ENCODE measurements around the gene DUSP1.

Gene DUSP1

DNA sequence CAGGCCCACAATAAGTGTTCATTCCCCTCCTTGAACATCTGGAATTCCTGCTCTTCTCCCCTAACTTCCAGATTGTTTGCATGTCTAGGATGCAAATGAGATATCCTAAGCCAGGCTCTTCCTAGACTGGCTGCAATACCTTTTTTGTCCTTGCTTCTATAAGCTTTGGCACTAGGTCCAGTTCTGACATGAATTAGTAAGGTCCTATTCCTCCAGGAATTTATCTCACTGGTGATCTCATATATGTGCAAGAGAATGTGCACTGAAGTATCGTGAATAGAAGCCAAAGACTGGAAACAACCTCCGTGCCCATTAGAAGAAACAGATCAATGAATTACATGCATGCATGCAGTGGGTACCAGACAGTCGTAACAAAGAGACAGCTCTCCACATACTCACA is 25.2 kb downstream of the DUSP1 start:
- no peak for DNase-seq

DNA sequence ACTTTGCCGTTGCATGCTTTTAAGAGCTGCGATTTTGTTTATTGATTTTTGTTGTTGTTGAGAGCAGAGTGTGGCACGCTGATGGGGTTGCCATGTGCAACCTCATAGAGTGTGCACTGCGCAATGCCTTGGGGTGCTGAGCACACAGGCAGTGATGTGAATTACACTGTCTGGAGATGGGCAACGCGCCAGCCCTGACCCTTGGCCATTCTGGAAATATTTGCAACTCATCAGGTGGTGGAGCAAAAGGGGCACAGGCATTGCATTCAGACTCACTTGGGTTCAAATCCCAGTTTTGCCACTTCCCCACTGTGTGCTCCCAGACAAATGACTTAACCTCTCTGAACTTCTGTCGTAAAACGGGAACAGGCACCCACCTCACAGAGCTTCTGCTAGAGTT is 25.6 kb downstream of the DUSP1 start:
- no peak for DNase-seq

- no peak for DNase-seq
These were observed 26.6 kb downstream of the DUSP1 start for GRCh38 chr5:172744123-172745104.

DNA sequence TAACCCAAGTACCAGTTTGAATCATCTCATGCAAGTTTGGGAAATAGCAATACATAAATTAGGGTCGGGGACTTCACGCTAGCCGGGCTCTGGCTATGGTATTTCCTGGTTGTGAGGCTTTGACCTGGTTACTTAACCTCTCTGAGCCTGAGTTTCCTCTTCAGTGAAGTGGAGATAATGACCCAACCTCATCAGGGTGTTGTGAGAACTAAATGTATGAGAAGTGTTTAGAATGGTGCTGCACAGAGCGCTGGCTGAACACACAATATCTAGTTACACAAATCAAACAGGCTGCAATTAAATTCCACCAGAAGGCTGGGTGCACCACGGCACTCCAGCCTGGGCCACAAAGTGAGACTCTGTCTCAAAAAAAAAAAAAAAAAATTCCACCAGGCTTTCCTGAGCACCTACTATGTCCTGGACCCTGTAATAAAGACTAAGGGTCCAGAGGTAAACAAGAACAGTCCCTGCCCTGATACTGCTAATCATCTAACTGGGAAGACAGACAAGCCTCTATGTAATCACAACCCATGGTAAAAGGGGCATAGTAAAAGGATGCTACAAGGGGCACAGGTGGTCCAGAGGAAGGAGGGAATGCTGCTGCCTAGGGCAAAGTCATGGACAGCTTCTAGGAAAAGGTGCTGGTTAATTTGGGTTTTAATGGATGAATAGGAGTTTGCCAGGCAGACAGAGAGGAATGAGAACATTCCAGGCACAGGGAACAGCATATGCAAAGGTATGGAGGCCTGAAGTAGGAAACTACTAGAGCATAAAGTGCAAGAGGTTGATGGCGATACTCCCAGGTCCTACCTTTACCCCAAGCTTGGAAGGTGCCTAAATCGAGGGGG is 27.7 kb downstream of the DUSP1 start:
- DNase-seq, result no peak

DNA sequence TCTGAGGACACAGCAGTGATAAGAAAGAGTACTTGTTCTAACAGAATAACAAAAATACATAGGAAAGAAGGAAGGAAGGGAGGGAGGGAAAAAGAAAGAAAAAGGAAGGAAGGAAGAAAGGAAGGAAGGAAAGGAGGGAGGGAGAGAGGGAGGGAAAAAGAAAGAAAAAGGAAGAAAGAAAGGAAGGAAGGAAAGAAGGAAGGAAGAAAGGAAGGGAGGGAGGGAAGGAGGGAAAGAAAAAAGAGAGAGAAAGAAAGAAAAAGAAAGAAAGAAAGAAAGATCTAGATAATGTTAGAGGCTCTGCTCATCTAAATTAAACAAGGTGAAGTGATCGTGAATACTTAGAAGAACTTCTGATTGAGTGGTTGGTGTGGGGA is 29.8 kb downstream of the DUSP1 start:
- no peak for DNase-seq

DNA sequence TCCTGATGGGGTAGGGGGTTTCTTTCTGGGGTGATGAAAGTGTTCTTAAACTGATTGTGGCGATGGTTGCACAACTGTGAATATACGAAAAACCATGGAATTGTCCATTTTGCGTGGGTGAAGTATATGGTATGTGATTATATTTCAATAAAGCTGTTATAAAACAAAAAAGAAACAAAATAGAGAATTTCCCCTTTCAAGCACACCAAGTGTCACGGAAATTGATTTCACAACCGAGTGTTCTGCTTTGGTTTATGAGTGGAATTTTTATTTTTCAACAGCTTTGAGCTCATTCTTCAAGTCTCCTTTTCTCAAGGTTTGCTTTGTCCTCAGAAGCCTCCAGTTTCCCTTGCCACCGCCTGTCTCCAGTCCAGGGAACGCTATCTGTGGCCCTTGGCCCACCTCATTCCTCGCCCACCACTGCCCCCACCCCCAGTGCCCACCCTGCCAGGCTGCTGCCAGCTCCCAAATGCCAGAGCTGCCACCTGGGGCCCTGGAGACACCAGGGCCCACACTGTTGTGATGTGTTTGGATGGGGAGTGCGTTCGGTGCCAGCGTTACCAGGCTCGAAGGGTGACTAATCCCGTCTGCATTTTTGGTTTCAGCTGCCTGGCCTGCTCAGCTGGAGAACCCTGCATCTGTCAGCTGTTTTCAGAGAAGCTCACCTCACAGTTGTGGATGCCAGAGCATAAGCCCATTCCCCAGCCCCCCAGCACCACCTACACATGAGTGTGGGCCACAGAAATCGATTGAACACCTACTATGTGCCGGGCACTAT is 30.4 kb downstream of the DUSP1 start:
- DNase-seq, result peak in 4 of 56 donors; percentile 7 to 43 (median 28)

- peak in 4 of 56 donors; percentile 5 to 28 (median 12) for DNase-seq
These were observed 31.6 kb downstream of the DUSP1 start for GRCh38 chr5:172739375-172739774.

- DNase-seq, result no peak
These were observed 34.4 kb downstream of the DUSP1 start for GRCh38 chr5:172736508-172737135.

DNA sequence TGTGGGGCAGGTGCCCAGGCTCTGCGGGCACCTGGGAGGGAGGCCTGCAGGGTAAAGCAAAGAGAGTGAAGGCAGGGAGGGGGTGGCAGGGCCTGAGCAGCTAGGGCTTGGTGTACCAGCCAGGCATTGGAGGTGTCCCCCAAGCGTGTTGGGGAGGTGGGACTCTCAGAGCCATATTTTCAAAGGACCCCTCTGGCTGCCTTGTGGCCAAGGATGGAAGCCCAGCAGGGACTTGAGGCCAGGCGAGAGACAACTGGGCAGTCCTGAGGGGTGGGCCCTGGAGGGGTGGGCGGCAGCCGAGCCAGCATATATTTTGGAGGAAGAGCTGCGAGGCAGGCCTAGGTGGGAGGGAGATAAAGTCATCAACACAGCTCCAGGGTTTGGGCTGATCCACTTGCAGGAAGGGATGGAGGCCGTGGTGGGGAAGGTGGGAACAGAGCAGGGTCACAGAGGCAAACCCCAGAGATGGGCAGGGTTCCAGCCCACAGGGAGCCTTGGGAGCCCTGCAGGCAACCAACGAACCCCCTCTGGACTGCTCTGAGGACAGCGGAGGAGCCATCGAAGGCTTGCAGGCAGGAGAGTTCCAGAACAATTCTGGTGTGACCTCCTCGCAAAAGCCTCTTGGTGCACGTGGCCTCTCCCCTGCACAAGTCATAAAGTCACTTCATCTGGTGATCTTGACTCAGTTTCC is 35.7 kb downstream of the DUSP1 start:
- DNase-seq, result no peak

- DNase-seq, result no peak
These were observed 37.0 kb downstream of the DUSP1 start for GRCh38 chr5:172733974-172734346.

DNA sequence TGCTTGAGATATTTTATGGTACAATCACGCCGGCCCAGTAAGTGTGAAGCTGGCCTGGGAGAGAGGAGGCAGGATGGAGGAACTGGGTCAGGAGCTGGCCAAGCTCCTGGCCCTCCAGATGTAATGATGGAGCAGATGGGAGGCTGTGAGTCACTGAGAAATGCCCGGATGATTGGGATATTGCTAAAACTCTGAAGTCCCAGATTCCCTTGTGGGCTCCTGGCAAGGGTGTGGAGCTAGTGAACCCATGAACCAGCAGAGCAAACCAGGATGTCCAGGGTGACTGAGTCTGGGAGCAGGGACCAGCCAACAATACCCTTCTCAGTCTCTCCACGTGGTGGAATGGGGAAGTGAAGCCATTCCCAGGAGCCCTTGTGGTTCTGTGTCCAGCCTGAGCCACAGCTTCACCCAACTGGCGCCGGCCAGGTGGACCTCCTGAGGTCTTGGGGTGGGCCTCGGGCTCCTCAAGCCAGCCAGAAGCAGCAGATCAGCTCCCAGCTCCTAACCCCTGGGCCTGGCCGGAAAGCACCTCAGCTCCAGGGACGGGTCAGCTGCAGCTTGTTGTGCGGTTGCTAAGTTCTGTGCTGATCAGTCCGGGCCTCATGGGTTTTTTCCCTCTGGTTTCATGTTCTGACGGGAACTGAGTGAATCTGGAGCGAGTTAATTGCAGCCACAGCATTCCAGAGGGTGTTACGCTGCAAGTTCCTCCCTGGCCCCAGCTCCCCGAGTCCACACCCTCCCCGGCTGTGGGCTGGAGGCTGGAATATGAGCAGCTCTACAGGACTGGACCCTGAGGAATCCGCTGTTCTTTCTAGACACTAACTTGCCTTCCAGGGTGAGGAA is 37.6 kb downstream of the DUSP1 start:
- DNase-seq, result no peak

- no peak for DNase-seq
These were observed 38.7 kb downstream of the DUSP1 start for GRCh38 chr5:172732201-172732865.

- DNase-seq, result no peak
These were observed 39.3 kb downstream of the DUSP1 start for GRCh38 chr5:172731680-172732074.

DNA sequence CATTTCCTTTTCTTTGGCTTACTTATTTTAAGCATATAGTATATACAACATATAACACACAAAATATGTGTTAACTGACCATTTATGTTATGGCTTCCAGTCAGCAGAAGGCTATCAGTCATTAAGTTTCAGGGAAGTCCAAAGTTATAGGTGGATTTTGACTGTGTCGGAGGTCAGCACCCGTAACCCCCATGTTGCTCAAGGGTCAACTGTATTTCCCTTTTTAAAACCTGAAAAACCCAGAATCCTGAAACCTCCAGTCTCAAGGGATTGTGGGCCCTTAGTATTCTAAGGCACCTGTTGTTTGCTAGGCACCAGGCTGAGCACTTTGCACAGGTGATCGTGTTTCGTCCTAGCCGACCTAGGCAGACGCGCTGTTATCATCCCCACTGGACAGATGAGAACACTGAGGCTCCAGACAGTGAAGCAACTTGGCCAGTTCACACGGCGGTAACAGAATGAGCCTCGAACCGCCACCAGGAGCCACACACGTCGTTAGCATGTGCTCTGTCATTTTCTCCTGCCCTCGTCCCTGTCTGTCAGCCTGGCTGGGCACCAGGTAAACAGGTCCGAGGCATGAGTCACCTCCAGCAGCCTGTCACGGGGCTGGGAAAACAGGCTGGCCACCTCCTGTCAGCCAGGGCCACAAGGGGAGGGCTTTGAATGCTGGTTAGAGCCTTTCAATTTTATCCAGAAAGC is 39.9 kb downstream of the DUSP1 start:
- no peak for DNase-seq

- no peak for DNase-seq
These were observed 40.8 kb downstream of the DUSP1 start for GRCh38 chr5:172730222-172730621.

GRCh38 chr5:172729588-172729987 is 41.4 kb downstream of the DUSP1 start:
- DNase-seq, result no peak

- DNase-seq, result no peak
These were observed 42.3 kb downstream of the DUSP1 start for GRCh38 chr5:172728481-172729241.

All from amygdala (tissue), 56 donors.